HepG2 (cell line): ENCODE data around the gene C12orf42.

Experiments used
- CBX2 ChIP-seq, 2 experiments: fragments of 200-600 bp in 1 of 2; sonication (generic); formaldehyde crosslinking in 1 of 2; IDR thresholded peaks; 2 replicates each; pipeline versions ENCODE4 v1.7.0 to v1.8.1; 2018 to 2022; ENCODE audit warnings: low read depth in 2 of 2, low read length in 1 of 2, mild to moderate bottlenecking in 1 of 2, missing genetic modification reagents in 1 of 2
- CEBPG ChIP-seq: IDR thresholded peaks from 2 replicates; pipeline ENCODE4 v1.6.1; 2016
- CTCF ChIP-seq: sonication (generic); formaldehyde crosslinking; IDR thresholded peaks from 2 replicates; pipeline ENCODE4 v1.5.0; 2020; ENCODE audit warnings: mild to moderate bottlenecking, missing genetic modification reagents, moderate library complexity
- KDM1A ChIP-seq: IDR thresholded peaks from 2 replicates; pipeline ENCODE4 v1.6.1; 2016; ENCODE audit warnings: missing compliant biosample characterization
- RXRA ChIP-seq: sonication (generic); formaldehyde crosslinking; IDR thresholded peaks from 2 replicates; pipeline ENCODE4 v1.5.1; 2020; ENCODE audit warnings: missing genetic modification reagents
- SP1 ChIP-seq, 2 experiments: fragments of 450-650 bp in 1 of 2; sonication (generic) in 1 of 2; formaldehyde crosslinking in 1 of 2; IDR thresholded peaks; 2 replicates each; pipeline versions ENCODE4 v1.4.0 to v1.6.1; 2016 to 2020; ENCODE audit warnings: missing genetic modification reagents in 1 of 2
- TBP ChIP-seq: sonication (generic); formaldehyde crosslinking; IDR thresholded peaks from 2 replicates; pipeline ENCODE4 v1.5.0; 2020; ENCODE audit warnings: missing genetic modification reagents
- YY1 ChIP-seq: IDR thresholded peaks from 2 replicates; pipeline ENCODE4 v1.6.1; 2011; ENCODE audit warnings: low read length, low read depth, moderate library complexity, mild to moderate bottlenecking; ENCODE audit not compliant: insufficient read depth, insufficient replicate concordance
- ZGPAT ChIP-seq: IDR thresholded peaks from 2 replicates; pipeline ENCODE4 v1.6.1; 2016; ENCODE audit warnings: mild to moderate bottlenecking
- ZNF160 ChIP-seq: sonication (generic); formaldehyde crosslinking; IDR thresholded peaks from 2 replicates; pipeline ENCODE4 v1.8.0; 2022; ENCODE audit warnings: mild to moderate bottlenecking, inconsistent platforms, missing genetic modification reagents

GRCh38 chr12:103475073-103475472 lies 20.7 kb downstream of the C12orf42 start:
- TF ChIP-seq KDM1A (CRISPR knock-in tag): no peak
- TF ChIP-seq ZGPAT (CRISPR knock-in tag): no peak
- TF ChIP-seq ZNF160 (CRISPR knock-in tag): no peak
- no peak for TF ChIP-seq TBP (CRISPR knock-in tag)
- TF ChIP-seq RXRA (CRISPR knock-in tag): peak; percentile 19; the same call in 1 of the 2 replicates
- no peak for TF ChIP-seq SP1 (IDR thresholded peaks at IDR 0.05)
- no peak for TF ChIP-seq SP1 (CRISPR knock-in tag; IDR thresholded peaks at IDR 0.05)
- no peak for TF ChIP-seq CEBPG
- TF ChIP-seq YY1: no peak
- TF ChIP-seq CTCF (CRISPR knock-in tag): no peak
- TF ChIP-seq CBX2 (IDR thresholded peaks at IDR 0.05; ENCODE audit: low read depth, low read length): no peak
- no peak for TF ChIP-seq CBX2 (CRISPR knock-in tag; IDR thresholded peaks at IDR 0.05; ENCODE audit: low read depth)
